Measurements from ENCODE around the gene SGSM2.

The SGSM2 gene

DNA sequence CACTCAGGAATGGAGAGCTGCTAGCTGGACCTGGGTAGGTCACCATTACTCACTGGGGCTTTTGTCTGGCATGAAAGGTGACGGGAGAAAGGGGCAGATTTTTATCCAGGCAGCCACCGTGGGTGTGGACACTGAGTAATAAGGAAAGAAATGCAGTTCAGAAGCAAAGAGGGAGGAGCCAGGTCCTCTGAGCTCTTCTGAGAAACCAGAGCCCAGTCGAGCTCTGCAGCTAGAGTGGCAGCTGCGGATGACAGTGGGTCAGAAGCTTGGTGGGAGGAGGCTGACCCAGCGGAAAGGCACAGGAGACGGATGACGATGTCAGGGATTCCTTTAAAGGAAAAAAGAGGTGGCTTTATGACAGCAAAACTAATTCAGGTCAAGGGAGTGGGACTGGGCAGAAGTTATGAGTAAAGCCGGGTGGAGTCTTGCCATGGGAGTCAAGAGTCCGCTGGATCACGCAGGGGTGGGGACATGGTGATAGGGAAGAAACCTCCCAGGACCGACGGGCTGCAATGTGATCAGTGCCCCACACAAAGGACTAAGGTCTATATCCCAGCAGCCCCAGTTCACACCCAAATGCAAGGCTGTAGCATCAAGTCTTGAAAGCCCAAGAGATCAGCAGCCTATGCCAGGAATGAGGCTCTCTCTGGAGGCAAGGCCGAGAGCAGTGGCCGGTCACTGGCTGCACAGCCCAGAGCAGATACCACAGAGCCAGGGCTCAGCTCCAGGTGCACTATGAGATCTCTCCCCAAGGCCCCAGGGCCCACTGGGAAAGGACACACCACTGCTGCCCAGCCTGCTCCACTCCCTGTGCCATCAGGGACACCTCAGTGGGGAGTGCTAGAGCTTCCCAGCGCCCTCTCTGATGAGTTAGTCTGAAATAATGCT, 69.8 kb downstream of the SGSM2 start:
- no peak for DNase-seq (ENCODE audit: low read depth, low spot score)
- no peak overlapping the region for H3K4me3 ChIP-seq (ENCODE audit: low read length)

DNA sequence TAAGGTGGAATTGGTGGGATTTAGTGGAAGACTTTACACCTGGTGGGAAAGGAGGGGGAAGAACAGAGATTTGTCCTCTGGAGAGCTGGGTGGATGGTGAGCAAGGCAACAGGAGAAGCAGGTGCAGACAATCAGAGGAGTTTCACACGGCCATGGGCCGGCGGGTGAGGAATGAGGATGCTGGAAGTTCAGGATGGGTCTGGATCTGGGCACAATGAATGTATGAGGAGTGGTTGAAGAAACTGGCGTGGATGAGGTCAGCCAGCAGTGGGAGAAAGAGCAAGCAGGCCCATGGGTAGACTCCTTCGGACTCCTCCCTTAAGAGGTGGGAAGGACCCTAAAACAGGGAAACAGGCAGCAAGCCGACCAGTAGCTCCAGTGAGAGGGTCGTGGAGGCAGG, 73.7 kb downstream of the SGSM2 start:
- no peak overlapping the region for H3K4me3 ChIP-seq (ENCODE audit: low read length)

GRCh38 chr17:2412561-2413021, 75.3 kb downstream of the SGSM2 start:
- no peak for DNase-seq (ENCODE audit: low read depth, low spot score)
- no peak overlapping the region for H3K4me3 ChIP-seq (ENCODE audit: low read length)

More for the DNA sequence above, 73.7 kb downstream of the SGSM2 start:
- no peak for DNase-seq (ENCODE audit: low read depth, low spot score)

DNA sequence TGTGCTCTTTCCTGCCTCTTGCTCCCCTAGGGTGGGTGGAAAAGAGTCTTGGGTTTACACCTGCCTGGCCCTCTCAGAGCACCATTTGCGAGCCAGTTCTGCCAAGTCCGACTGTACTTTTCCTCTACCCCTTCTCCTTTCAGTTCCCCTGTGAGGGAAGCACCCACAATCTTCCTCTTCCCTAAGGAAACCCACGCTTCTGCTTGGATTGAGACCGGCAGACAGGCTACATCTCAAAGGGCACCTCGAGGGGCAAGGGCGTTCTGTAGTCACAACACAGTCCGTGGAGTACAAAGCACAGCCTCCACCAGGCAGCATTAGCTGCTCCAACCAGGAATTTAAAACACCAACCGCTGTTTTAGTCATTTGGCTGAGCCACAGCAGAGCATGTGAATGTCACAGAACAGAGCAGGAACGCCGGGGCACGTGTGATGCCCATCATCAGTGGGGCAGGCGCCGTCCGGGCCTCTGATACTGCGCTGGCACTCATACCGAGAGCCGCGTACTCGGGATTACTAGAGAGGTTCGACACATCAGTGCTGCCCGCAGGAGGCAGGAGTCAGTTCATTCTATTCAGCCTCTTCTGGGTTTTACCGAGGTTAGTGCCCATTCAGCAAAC, 77.3 kb downstream of the SGSM2 start:
- no peak overlapping the region for H3K4me3 ChIP-seq (ENCODE audit: low read length)
- no peak for DNase-seq (ENCODE audit: low read depth, low spot score)

DNA sequence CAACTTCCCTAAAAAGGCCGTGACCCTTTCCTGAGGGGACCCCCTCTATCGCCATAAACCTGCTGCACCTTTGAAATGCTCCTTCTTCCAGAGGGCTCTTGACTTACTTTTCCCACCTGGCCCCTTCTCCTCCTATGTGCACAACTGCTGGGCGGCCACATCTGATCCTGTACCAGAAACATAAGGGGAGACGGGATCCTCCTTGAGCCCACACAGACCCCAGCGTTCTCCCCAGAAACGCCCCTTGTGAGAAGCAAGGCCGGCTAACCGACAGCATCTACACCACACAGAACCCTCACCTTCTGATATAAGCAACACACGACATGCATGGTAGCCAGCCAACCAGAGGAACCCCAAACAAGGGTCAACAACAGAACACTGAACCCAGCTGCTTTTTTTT, 77.8 kb downstream of the SGSM2 start:
- no peak for DNase-seq (ENCODE audit: low read depth, low spot score)

GRCh38 chr17:2416010-2416734, 78.9 kb downstream of the SGSM2 start:
- no peak overlapping the region for H3K4me3 ChIP-seq (ENCODE audit: low read length)
- DNase-seq (ENCODE audit: low read depth, low spot score): peak; percentile 55

More for the DNA sequence above, 77.8 kb downstream of the SGSM2 start:
- no peak overlapping the region for H3K4me3 ChIP-seq (ENCODE audit: low read length)

- no peak overlapping the region for H3K4me3 ChIP-seq (ENCODE audit: low read length)
- no peak for DNase-seq (ENCODE audit: low read depth, low spot score)
Measured at GRCh38 chr17:2418572-2418971, 81.3 kb downstream of the SGSM2 start.

- DNase-seq (ENCODE audit: low read depth, low spot score): no peak
- no peak overlapping the region for H3K4me3 ChIP-seq (ENCODE audit: low read length)
Measured at GRCh38 chr17:2419486-2419885, 82.2 kb downstream of the SGSM2 start.

- H3K4me3 ChIP-seq (ENCODE audit: low read length): no peak overlapping the region
- no peak for DNase-seq (ENCODE audit: low read depth, low spot score)
Measured at GRCh38 chr17:2420176-2420575, 82.9 kb downstream of the SGSM2 start.

- no peak overlapping the region for H3K4me3 ChIP-seq (ENCODE audit: low read length)
- no peak for DNase-seq (ENCODE audit: low read depth, low spot score)
Measured at GRCh38 chr17:2421315-2422147, 84.2 kb downstream of the SGSM2 start.

DNA sequence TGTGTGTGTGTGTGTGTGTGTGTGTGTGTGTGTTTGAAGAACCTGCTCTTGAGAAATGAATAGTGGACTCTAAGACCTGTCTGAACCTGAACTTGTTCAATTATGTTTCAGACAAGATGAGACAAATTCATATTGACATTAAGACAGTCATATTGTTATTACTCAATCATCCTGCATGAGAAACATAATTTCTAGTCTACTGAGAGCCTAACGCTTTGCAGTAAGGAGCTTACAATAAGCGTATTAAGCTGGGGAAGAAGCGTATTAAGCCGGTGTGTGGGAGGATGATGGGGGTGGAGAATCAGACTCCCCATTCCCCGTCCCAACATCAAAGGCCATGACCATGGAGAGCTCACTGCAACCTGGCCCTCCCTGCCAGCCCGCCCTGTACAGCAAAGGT, 86.0 kb downstream of the SGSM2 start:
- DNase-seq (ENCODE audit: low read depth, low spot score): no peak

GRCh38 chr17:2427215-2427614, 89.9 kb downstream of the SGSM2 start:
- DNase-seq (ENCODE audit: low read depth, low spot score): no peak

More for the DNA sequence above, 86.0 kb downstream of the SGSM2 start:
- H3K4me3 ChIP-seq (ENCODE audit: low read length): no peak overlapping the region

DNA sequence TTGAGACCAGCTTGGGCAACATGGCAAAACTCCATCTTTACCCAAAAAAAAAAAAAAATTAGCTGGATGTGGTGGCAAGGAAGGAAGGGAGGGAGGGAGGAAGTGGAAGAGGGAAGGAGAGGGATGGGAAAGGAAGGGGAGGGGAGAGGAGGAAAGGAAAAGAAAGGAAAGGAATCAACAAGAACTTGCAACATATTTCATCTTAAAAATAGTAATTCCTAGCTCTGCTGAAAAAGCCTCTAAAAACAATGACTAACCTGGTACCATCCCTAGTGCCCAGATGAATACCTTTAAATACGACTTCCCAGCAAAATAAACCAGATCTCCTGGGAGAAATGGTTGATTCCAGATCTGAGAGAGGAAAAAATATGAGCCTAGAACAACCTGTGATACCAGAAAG, 90.6 kb downstream of the SGSM2 start:
- DNase-seq (ENCODE audit: low read depth, low spot score): no peak
- no peak overlapping the region for H3K4me3 ChIP-seq (ENCODE audit: low read length)

More at GRCh38 chr17:2427215-2427614, 89.9 kb downstream of the SGSM2 start:
- no peak overlapping the region for H3K4me3 ChIP-seq (ENCODE audit: low read length)
